Fibroblast of skin of left biceps (primary cell): ENCODE data around the gene APOBEC3B.
"Not testable (repeated sequence)": the region's sequence is repeated elsewhere in the genome, so short reads cannot be mapped to it uniquely, and the experiment has no call there.

Experiments
- DNase-seq, 2 experiments: peaks; one replicate each; pipeline ENCODE4 v3.0.0-alpha.2; 2013; ENCODE audit warnings: low read depth in 2 of 2

APOBEC3B gene

GRCh38 chr22:38951734-38952133, 30.4 kb upstream of the APOBEC3B start:
- DNase-seq = no peak

- no peak for DNase-seq
These were observed 29.7 kb upstream of the APOBEC3B start for GRCh38 chr22:38952281-38952993.

GRCh38 chr22:38953091-38953490, 29.1 kb upstream of the APOBEC3B start:
- no peak for DNase-seq

- DNase-seq = no peak
These were observed 28.4 kb upstream of the APOBEC3B start for GRCh38 chr22:38953577-38954413.

DNA sequence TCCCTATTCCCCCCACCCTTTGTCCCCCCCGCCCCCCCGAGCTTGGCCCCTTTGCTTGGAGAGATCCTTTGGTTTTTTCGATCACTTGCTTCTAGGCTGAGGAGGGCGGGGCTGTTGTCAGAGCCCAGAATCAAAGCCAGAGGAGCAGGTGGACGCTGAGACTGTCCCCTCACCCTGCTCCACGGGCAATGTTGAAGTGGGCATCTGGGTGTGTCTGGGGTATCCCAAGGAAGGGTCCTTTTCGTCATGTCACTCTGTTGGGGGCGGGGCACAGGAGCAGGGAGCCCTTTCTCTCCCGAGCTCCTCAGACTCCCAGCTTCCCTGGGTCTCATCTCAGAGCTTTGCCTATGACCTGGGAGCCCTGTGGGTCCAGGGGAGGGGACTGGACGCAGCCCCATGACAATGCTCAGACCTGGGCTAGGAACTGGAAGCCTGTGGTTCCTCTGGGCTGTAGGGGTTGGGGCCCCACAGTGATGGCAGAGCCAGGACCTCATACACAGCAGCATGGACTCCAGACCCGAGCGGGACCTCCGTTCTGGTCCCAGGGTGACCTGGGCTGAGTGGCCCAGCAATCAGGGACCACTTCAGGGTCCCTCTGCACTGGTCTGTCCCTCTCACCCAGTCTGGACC, 27.6 kb upstream of the APOBEC3B start:
- DNase-seq = no peak

GRCh38 chr22:38955250-38955905, 26.8 kb upstream of the APOBEC3B start:
- DNase-seq = no peak

GRCh38 chr22:38955926-38956325, 26.2 kb upstream of the APOBEC3B start:
- DNase-seq = no peak

GRCh38 chr22:38956551-38956950, 25.6 kb upstream of the APOBEC3B start:
- DNase-seq = no peak

GRCh38 chr22:38957046-38957770, 24.9 kb upstream of the APOBEC3B start, which contains the start of gene APOBEC3A:
APOBEC3A (plus strand) TSS chr22:38957609; CDS start chr22:38957692, 83 bp downstream.
- DNase-seq = no peak

DNA sequence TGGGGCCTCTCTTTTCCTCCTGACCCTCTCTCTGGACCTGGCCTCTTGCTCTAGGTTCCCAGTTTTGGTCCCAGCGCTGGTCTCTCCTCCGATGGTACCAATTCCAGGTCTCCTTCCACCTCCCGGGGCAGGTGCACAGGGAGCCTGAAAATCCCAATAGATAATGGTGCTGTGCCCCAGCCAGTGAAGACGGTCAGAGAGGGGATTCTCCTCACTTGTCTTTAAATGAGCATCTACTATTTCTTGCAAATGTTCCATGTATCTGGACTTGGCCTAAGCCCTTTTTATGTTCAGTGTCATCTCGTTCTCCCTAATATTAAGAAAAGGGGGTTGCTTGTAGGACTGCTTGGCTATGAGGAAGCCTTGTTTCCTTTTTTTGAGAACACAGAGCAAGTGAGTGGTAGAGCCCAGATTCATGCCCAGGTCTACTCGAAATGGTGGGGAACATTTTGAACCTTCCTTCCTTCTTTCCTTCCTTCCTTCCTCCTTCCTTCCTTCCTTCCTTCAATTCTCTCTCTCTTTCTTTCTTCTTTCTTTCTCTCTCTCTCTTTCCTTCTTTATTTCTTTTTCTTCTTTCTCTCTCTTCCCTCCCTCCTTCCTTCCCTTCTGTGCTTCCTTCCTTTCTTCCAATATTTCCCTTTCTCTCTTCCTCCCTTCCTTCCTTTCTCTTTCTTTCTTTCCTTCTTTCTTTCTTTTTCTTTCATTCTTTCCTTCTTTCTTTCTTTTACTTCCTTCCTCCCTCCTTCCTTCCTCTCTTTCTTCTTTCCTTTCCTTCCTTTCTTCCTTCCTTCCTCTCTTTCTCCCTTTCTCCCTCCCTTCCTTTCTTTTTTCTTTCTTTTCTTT, 24.1 kb upstream of the APOBEC3B start:
- DNase-seq = no peak

DNA sequence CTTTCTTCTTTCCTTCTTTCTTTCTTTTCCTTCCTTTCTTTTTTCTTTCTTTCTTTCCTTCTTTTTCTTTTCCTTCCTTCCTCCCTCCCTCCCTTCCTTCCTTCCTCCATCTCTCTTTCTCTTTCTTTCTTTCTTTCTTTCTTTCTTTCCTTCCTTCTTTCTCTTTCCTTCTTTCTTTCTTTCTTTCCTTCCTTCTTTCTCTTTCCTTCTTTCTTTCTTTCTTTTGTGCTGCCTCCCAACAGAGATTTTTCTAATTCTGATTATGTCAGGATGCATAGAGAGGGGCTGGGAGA, 23.6 kb upstream of the APOBEC3B start:
- not testable (repeated sequence) for DNase-seq

GRCh38 chr22:38959590-38959989, 22.6 kb upstream of the APOBEC3B start:
- DNase-seq = no peak

GRCh38 chr22:38960673-38961072, 21.5 kb upstream of the APOBEC3B start:
- DNase-seq = not testable (repeated sequence)

GRCh38 chr22:38963291-38963738, 18.8 kb upstream of the APOBEC3B start:
- not testable (repeated sequence) for DNase-seq

DNA sequence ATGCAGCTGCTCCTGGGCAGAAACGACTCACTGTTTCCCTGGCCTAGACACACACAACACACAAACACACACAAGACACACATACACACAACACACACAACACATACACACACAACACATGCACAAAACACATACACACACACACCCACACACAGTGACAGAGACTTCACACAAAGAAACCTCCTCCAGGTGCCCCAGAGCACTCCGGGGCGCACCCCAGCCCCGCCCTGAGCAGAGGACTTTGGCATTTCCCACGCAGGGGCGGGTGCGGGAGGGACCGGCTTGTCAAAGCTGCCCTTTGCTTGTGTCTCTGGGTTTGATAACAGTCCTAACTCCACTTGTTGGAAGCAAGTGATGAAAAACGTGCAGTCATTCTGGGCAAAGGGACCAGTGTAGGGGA, 18.3 kb upstream of the APOBEC3B start:
- no peak for DNase-seq

DNA sequence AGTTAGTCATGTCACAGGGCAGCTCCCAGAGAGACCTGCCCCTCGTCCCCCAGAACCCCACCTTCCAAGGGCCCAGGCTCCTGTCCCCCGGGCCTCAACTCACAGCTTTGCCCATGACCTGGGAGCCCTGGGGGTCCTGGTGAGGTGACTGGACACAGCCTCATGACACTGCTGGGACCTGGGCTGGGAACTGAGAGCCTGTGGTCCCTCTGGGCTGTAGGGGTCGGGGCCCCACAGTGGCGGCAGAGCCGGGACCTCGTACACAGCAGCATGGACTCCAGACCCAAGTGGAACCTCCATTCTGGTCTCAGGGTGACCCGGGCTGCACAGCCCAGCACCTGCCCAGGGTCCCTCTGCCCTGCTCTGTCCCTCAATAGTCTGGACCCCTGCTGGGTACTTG, 17.8 kb upstream of the APOBEC3B start:
- no peak for DNase-seq

DNA sequence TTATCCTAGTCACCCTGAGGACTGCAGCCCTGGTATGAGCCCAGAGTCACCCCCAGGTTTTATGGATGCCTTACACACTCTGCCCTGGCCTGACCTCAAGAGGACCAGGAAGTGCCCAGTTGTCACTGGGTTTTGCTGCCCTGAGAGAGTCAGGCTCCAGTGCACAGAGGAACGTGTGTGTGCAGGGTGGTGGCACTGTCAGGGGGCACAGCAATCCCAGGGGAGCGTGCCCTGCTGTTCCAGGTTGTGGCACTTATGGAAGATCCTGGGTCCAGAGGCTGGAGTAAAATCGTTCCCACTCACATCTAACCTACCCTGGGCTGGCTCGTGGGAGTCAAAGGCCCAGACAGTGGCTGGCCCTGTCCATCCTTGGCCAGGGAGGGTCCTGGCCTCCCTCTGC, 17.2 kb upstream of the APOBEC3B start:
- DNase-seq = no peak

DNA sequence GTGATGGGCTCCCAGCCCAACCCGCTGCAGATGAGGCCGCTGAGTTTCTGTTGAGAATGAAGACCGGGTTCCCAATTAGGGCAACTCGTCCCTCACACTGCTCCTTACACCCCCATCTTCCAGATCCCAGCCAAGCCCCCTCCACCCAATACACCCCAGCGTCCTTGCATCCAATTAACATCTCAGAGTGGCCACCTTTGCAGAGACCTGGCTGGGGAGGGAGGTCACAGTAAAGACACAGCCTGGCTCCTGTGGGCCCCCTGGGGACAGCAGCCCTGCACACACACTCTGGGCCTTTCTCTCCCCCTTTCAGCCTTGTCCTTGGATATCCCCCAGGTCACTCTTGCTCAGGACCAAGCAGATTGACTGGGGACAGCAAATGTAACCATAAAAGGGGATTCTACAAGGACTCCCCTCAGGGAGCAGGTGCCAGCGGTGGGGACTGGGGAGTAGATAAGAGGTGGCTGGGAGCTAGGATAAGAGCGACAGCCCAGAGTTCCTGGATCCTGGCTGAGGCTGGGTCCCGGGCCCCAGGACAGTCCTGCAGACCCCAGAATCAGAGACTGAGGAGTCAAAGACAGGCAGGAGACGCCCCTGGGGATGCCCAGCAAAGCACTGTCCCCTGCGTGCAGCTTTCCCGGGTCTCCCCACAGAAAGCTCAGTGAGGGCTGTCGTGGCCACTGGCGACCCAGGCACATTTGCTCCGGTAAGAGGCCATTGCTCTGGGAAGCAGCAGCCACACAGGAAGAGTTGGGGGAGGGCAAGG, 16.4 kb upstream of the APOBEC3B start:
- no peak for DNase-seq

- DNase-seq = no peak
These were observed 15.8 kb upstream of the APOBEC3B start for GRCh38 chr22:38966380-38966702.

GRCh38 chr22:38966942-38967341, 15.2 kb upstream of the APOBEC3B start:
- no peak for DNase-seq
